ENCODE results near the gene TTLL11.

- no peak for TF ChIP-seq CTCF (optimal IDR thresholded peaks at IDR 0.05 in 1 of 3, IDR thresholded peaks at IDR 0.05 in 1 of 3, conservative IDR thresholded peaks at IDR 0.05 in 1 of 3; ENCODE audit: extremely low read depth in 1 of 3, insufficient read depth in 2 of 3, low read length in 3 of 3)
- no peak for TF ChIP-seq EZH2 (IDR thresholded peaks at IDR 0.05; ENCODE audit: low read length)
Observed at GRCh38 chr9:121881920-121882500, 211.1 kb downstream of the TTLL11 start.

All from keratinocyte (primary cell).